AG09309 (cell line): Measurements from ENCODE around the gene PLEKHM3.

Experiments used
- DNase-seq: peaks from one replicate; pipeline ENCODE4 v3.0.0-alpha.2; 2010; ENCODE audit warnings: low read depth
- H3K4me3 ChIP-seq: 2 replicates; pipeline ENCODE4 v1.5.1; 2011; ENCODE audit warnings: mild to moderate bottlenecking, low read depth, low read length, moderate library complexity; ENCODE audit not compliant: control insufficient read depth
- TF ChIP-seq, protein P1 (sequence below): IDR thresholded peaks from 2 replicates; pipeline ENCODE4 v1.5.1; 2011; ENCODE audit warnings: mild to moderate bottlenecking, low read depth, low read length, inconsistent platforms; ENCODE audit not compliant: insufficient read depth, control insufficient read depth; ENCODE audit errors: missing control alignments

Gene PLEKHM3

DNA sequence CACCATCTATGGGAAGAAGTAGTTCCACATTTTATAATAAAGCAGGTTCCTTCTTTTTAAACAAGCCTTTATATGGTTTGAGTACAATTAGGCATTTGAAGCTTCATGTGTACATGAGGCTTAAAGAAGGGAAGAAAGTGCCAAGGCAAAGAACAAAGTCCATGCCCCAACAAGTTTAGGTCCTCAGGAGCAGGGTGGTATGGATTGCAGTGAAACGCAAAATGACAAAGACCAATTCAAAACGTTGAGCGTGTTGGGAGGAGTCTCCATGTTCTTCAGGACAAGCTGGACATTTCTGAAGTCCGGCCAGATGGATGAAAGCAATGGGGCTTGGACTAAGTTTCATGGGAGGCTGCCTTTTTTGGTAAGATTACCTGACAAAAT, 176.8 kb downstream of the PLEKHM3 start:
- TF ChIP-seq, protein P1, sequence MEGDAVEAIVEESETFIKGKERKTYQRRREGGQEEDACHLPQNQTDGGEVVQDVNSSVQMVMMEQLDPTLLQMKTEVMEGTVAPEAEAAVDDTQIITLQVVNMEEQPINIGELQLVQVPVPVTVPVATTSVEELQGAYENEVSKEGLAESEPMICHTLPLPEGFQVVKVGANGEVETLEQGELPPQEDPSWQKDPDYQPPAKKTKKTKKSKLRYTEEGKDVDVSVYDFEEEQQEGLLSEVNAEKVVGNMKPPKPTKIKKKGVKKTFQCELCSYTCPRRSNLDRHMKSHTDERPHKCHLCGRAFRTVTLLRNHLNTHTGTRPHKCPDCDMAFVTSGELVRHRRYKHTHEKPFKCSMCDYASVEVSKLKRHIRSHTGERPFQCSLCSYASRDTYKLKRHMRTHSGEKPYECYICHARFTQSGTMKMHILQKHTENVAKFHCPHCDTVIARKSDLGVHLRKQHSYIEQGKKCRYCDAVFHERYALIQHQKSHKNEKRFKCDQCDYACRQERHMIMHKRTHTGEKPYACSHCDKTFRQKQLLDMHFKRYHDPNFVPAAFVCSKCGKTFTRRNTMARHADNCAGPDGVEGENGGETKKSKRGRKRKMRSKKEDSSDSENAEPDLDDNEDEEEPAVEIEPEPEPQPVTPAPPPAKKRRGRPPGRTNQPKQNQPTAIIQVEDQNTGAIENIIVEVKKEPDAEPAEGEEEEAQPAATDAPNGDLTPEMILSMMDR = no peak
- no peak overlapping the region for H3K4me3 ChIP-seq
- DNase-seq = no peak

DNA sequence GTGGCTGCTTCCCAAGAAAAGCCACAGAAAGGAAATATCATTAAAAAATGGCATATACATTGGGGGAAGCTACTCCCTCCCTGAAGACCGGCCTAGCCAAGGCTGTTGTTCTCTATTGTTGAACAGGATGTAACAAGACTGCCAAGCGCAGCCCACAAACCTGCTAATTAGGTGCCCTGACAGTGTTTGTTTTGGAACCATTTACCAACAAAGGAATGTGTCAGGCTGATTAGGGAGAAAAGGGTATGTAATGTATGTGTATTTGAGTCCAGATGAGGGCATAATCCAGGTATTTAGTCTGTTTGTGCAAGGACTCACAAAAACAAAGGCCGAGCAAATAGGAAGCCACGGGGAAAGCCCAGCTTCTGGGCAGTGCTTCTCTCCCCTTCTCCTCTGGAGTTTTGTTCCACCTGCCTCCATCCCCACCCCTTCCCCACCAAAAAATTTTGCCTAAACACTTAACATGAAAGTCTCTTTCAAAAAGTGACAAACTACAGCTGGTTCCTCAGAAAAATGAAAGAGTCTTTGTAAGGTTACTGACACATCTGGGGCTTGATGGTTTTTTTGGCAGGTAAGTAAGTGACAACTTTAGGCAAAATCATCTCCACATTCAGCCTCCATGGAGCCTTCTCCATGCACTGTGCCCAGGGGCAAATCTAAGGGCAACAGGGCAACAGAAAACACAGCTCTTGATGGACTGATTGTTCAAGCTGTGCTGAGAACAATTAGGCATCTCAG, 177.4 kb downstream of the PLEKHM3 start:
- TF ChIP-seq, protein P1 = no peak
- DNase-seq = no peak
- no peak overlapping the region for H3K4me3 ChIP-seq

DNA sequence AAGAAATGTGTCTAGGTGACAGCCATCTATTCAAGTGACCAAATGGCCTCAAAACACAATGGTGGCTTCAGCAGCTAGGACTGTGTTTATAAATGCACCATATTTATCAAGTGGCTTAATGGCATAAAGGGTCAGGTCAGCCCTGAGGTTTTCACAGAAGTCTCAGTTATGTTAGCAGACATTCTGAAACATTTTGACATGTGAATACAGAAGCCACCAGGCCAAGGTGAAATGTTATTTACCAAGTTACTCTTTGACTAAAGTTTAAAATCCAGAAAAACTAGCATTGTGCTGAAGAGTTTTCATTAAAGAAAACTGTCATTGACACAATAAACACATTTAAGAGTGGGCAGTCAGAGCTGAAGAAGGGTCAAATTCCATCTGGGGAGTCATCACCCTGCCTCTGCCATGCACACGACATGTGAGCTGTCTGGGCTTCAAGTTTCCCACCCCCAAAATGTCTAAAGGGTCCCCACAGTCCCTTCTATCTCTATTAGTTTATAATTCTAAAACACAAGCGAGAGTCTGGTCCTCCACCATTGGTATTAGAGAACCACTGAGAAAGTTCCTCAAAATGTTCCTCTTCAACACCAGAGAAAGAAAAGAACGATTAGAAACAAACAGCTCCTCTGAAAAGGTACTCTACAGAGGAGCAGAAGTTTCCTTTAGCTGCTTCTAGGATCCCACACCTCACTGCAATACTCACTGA, 178.1 kb downstream of the PLEKHM3 start:
- no peak overlapping the region for H3K4me3 ChIP-seq
- TF ChIP-seq, protein P1 = no peak
- no peak for DNase-seq

DNA sequence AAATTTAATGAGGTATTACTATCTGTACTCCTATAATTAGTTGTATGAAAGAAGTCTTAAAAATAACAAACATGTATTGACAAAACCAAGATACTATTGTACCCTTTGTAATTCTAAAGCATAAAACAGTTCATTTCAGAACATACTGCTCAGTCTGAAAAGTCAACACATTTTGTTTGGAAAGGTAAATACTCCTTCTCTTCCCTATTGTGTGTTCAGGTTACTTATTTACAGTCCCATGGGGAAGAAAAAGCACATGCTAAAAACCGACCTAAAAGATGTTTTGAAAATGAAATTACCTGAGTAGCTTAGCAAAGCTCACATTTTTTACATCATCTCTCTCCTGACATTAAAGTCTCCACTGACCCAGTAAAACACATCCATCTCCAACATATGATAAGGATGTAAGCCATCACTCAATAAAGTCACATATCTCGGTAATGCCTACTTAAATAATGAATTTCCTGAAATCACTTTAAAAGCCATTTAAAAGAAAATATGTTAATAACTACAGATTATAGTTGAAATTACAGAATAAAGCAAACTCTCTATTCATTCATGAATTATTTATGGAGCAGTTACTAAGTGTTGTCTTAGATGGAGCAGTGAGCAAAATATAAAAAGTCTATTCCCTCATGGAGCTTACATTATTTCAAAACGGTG, 180.0 kb downstream of the PLEKHM3 start:
- no peak for DNase-seq
- TF ChIP-seq, protein P1 = no peak
- H3K4me3 ChIP-seq = no peak overlapping the region

DNA sequence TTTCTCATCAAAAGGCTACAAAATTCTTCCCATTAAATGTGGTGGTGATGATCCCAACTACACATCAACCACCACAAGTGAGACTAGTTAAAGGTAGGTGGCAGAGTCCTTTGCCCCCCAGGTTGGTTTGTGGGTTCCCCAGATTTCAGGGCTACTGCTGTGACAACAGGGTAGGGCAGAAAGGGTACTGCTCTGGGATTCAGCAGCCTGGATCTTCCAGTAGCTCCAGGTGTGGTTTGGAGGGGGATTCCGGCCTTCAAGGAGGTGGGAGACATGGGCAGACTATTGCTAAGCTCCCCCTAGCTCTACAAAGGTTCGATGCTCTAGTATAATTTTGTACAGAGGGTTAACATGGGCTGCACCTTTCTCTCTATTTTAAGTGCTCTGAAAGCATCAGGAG, 180.7 kb downstream of the PLEKHM3 start:
- H3K4me3 ChIP-seq = no peak overlapping the region
- TF ChIP-seq, protein P1 = no peak
- no peak for DNase-seq

DNA sequence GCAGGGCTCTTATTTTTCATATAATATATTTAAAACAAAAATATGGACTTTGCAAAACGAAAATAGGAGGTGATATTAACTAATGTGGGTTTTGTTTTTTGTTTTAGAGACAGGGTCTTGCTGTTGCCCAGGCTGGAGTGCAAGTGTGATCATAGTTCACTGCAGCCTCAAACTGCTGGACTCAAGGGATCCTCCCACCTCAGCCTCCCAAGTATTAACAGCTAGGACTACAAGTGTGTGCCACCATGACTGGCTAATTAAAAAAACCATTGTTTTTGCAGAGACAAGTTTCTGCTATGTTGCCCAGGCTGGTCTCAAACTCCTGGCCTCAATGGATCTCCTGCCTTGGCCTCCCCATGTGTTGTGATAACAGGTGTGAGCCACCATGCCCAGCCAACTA, 185.2 kb downstream of the PLEKHM3 start:
- no peak for DNase-seq
- H3K4me3 ChIP-seq = no peak overlapping the region
- TF ChIP-seq, protein P1 = no peak
